RWPE2 (cell line): Measurements from ENCODE around the gene ANKRD37.

Experiments
- ATAC-seq: fragments of 200-7000 bp; cut with Tn5 transposase; 3 replicates; pipeline ENCODE4 v1.9.1; 2021; ENCODE audit warnings: low read depth
- DNase-seq: peaks from one replicate; pipeline ENCODE4 v3.0.0-alpha.2; 2020; ENCODE audit warnings: low spot score
- H3K27ac ChIP-seq: fragments of 450-650 bp; 2 replicates; pipeline ENCODE4 v1.5.1; 2017; ENCODE audit warnings: mild to moderate bottlenecking; ENCODE audit not compliant: poor library complexity, severe bottlenecking
- H3K27me3 ChIP-seq: fragments of 250-450 bp; sonication (Bioruptor Pico); 2 replicates; pipeline ENCODE4 v1.5.1; 2021; ENCODE audit warnings: mild to moderate bottlenecking, moderate library complexity; ENCODE audit not compliant: insufficient read depth, poor library complexity, severe bottlenecking
- H3K36me3 ChIP-seq: fragments of 250-450 bp; sonication (Bioruptor Pico); 2 replicates; pipeline ENCODE4 v1.5.1; 2020; ENCODE audit warnings: low read depth, mild to moderate bottlenecking, moderate library complexity
- H3K4me1 ChIP-seq: fragments of 250-450 bp; sonication (Bioruptor Pico); 2 replicates; pipeline ENCODE4 v1.5.1; 2021; ENCODE audit warnings: mild to moderate bottlenecking, moderate library complexity; ENCODE audit not compliant: insufficient read depth, poor library complexity, severe bottlenecking
- H3K4me3 ChIP-seq: fragments of 250-450 bp; sonication (Bioruptor Pico); 2 replicates; pipeline ENCODE4 v1.5.1; 2021; ENCODE audit warnings: mild to moderate bottlenecking, moderate library complexity; ENCODE audit not compliant: severe bottlenecking
- H3K9me3 ChIP-seq: fragments of 250-450 bp; sonication (Bioruptor Pico); 2 replicates; pipeline ENCODE4 v1.5.1; 2021; ENCODE audit warnings: mild to moderate bottlenecking, moderate library complexity; ENCODE audit not compliant: severe bottlenecking
- CTCF ChIP-seq: fragments of 450-650 bp; IDR thresholded peaks from one replicate; pipeline ENCODE4 v1.5.1; 2017; ENCODE audit warnings: mild to moderate bottlenecking, moderate library complexity; ENCODE audit not compliant: poor library complexity, severe bottlenecking

The ANKRD37 gene

GRCh38 chr4:185421366-185422124 is 24.9 kb downstream of the ANKRD37 start:
- no peak for ATAC-seq
- TF ChIP-seq CTCF, result no peak
- no peak overlapping the region for H3K4me3 ChIP-seq
- no peak for DNase-seq
- no peaks in the 10 kb centered on the region for H3K27me3 ChIP-seq
- peaks cover 6% of the 10 kb centered on the region for H3K4me1 ChIP-seq
- no peak overlapping the region for H3K27ac ChIP-seq
- H3K36me3 ChIP-seq, result peaks cover 38% of the 10 kb centered on the region
- no peaks in the 10 kb centered on the region for H3K9me3 ChIP-seq

- Histone ChIP-seq H3K9me3 (no peaks in the 10 kb centered on the region), H3K4me1 (peaks cover 6% of the 10 kb centered on the region), H3K27ac (peak overlapping the region; percentile 45), H3K27me3 (no peaks in the 10 kb centered on the region), H3K36me3 (peaks cover 9% of the 10 kb centered on the region; the same call in 1 of the 2 replicates), H3K4me3 (peak overlapping the region; percentile 80)
- TF ChIP-seq CTCF, result no peak
- ATAC-seq (peak; percentile 51), DNase-seq (no peak)
Measured at GRCh38 chr4:185424905-185425646, 28.4 kb downstream of the ANKRD37 start.

- no peaks in the 10 kb centered on the region for H3K27me3 ChIP-seq
- ATAC-seq, result peak; percentile 88
- DNase-seq, result peak; percentile 82
- H3K4me3 ChIP-seq, result peak within 1 kb of the TSS; percentile 80
- no peaks in the 10 kb centered on the region for H3K9me3 ChIP-seq
- peak within 1 kb of the TSS; percentile 45 for H3K27ac ChIP-seq
- peaks cover 6% of the 10 kb centered on the region for H3K4me1 ChIP-seq
- no peak for TF ChIP-seq CTCF
- H3K36me3 ChIP-seq, result peaks cover 2% of the 10 kb centered on the region; the same call in 1 of the 2 replicates
Measured at GRCh38 chr4:185425647-185426352, 29.2 kb downstream of the ANKRD37 start, which contains the start of gene UFSP2. Gene UFSP2 (minus strand): TSS chr4:185425964. CDS start chr4:185425868, 96 bp downstream.

- Histone ChIP-seq H3K4me1 (peaks cover 6% of the 10 kb centered on the region), H3K4me3 (no peak overlapping the region), H3K9me3 (no peaks in the 10 kb centered on the region), H3K27ac (no peak overlapping the region), H3K27me3 (no peaks in the 10 kb centered on the region), H3K36me3 (no peaks in the 10 kb centered on the region)
- ATAC-seq (no peak), DNase-seq (no peak)
- no peak for TF ChIP-seq CTCF
Measured at GRCh38 chr4:185426960-185427688, 30.5 kb downstream of the ANKRD37 start.
